H1 (cell line): ENCODE measurements around the gene MYLK. TPM values are rescaled to one million over a fixed set of nuclear protein-coding genes. Genes with fewer than 3 reads are reported as not detected.
A peak's percentile ranks its signal among the peaks of the same experiment; 100 is the strongest.

Source experiments
- CTCF ChIA-PET: fragments of 300-600 bp; sonication (Branson Sonifier 250); formaldehyde crosslinking; loops from one replicate; lab custom pipeline; 2021; ENCODE audit not compliant: partially characterized antibody; lab: Charles Lee
- POLR2A ChIA-PET: fragments of 300-600 bp; sonication (Branson Sonifier 250); formaldehyde crosslinking; loops from one replicate; lab custom pipeline; 2021; ENCODE audit warnings: inconsistent platforms; ENCODE audit not compliant: partially characterized antibody; lab: Charles Lee
- DNase-seq, 2 experiments: peaks; one replicate each; pipeline versions ENCODE4 v3.0.0 to v3.0.0-alpha.2; 2010 to 2022; ENCODE audit warnings: low spot score in 2 of 2, low read depth in 1 of 2, mixed read lengths in 1 of 2
- FAIRE-seq: peaks from 2 replicates; lab custom pipeline; 2011; peaks lifted over from hg19 to GRCh38; lab: Jason Lieb, UNC
- H2AFZ ChIP-seq: 2 replicates; pipeline ENCODE4 v1.8.1; 2012; ENCODE audit warnings: low read length, inconsistent platforms
- H2AK5ac ChIP-seq: 2 replicates; pipeline ENCODE4 v1.6.1; 2013; ENCODE audit warnings: low read depth, low read length
- H2BK120ac ChIP-seq: replicated peaks from 2 replicates; pipeline ENCODE3; 2013; ENCODE audit warnings: low read depth, low read length, inconsistent platforms
- H2BK12ac ChIP-seq: 2 replicates; pipeline ENCODE4 v1.6.1; 2013; ENCODE audit warnings: low read depth, low read length
- H2BK15ac ChIP-seq: 2 replicates; pipeline ENCODE4 v1.6.1; 2013; ENCODE audit warnings: low read length
- H2BK20ac ChIP-seq: 2 replicates; pipeline ENCODE4 v1.6.1; 2013; ENCODE audit warnings: low read length
- H2BK5ac ChIP-seq: 2 replicates; pipeline ENCODE4 v1.6.1; 2013; ENCODE audit warnings: low read depth, low read length
- H3K14ac ChIP-seq: 2 replicates; pipeline ENCODE4 v1.6.1; 2013; ENCODE audit warnings: inconsistent platforms; ENCODE audit not compliant: insufficient read length
- H3K18ac ChIP-seq: 2 replicates; pipeline ENCODE4 v1.6.1; 2013; ENCODE audit warnings: low read length; ENCODE audit errors: extremely low read depth
- H3K23ac ChIP-seq: 2 replicates; pipeline ENCODE4 v1.6.1; 2013; ENCODE audit warnings: inconsistent platforms; ENCODE audit not compliant: insufficient read length
- H3K23me2 ChIP-seq: 2 replicates; pipeline ENCODE4 v1.6.1; 2013; ENCODE audit warnings: low read depth, low read length
- H3K27ac ChIP-seq: 2 replicates; pipeline ENCODE4 v1.6.1; 2011; ENCODE audit warnings: low read depth, low read length, inconsistent platforms
- H3K27me3 ChIP-seq, 4 experiments: replicated peaks in 1 of 4; 1 replicate in 1 of 4; 2 replicates in 3 of 4; pipeline versions ENCODE4 v1.6.1 to v1.8.1; 2011 to 2013; ENCODE audit warnings: low read length in 3 of 4, mild to moderate bottlenecking in 3 of 4, inconsistent platforms in 2 of 4, mixed read lengths in 2 of 4, moderate library complexity in 1 of 4; ENCODE audit not compliant: control insufficient read depth in 3 of 4, insufficient read depth in 3 of 4; ENCODE audit errors: extremely low read depth in 1 of 4
- H3K36me3 ChIP-seq, 4 experiments: 2 replicates each; pipeline versions ENCODE4 v1.6.1 to v1.8.1; 2011 to 2013; ENCODE audit warnings: mild to moderate bottlenecking in 4 of 4, low read length in 3 of 4, moderate library complexity in 2 of 4, control low read depth in 1 of 4, inconsistent platforms in 1 of 4; ENCODE audit not compliant: insufficient read depth in 4 of 4, control insufficient read depth in 2 of 4
- H3K4ac ChIP-seq: replicated peaks from 2 replicates; pipeline ENCODE3; 2013; ENCODE audit warnings: low read length, low read depth, mixed read lengths, inconsistent platforms; ENCODE audit not compliant: insufficient read length
- H3K4me1 ChIP-seq, 4 experiments: replicated peaks in 1 of 4; 1 replicate in 1 of 4; 2 replicates in 3 of 4; pipeline versions ENCODE4 v1.6.1 to v1.8.1; 2011 to 2013; ENCODE audit warnings: low read length in 3 of 4, inconsistent platforms in 2 of 4, mixed read lengths in 1 of 4; ENCODE audit not compliant: insufficient read depth in 4 of 4, control insufficient read depth in 3 of 4
- H3K4me2 ChIP-seq, 2 experiments: 2 replicates each; pipeline versions ENCODE4 v1.6.1 to v1.8.1; 2011 to 2013; ENCODE audit warnings: low read depth in 2 of 2, low read length in 2 of 2, control low read depth in 1 of 2, inconsistent platforms in 1 of 2, mild to moderate bottlenecking in 1 of 2; ENCODE audit not compliant: insufficient read depth in 1 of 2
- H3K4me3 ChIP-seq, 4 experiments: fragments of 200-600, 300-600 bp in 1 of 4; sonication (generic), shearing (Covaris generic), sonication (Bioruptor Twin) in 1 of 4; 2 replicates each; pipeline versions ENCODE4 v1.5.1 to v1.8.1; 2011 to 2016; ENCODE audit warnings: low read length in 4 of 4, low read depth in 3 of 4, control low read depth in 2 of 4, inconsistent platforms in 2 of 4, mild to moderate bottlenecking in 2 of 4, mixed read lengths in 1 of 4, moderate library complexity in 1 of 4; ENCODE audit not compliant: insufficient read depth in 2 of 4; ENCODE audit errors: extremely low read depth in 1 of 4
- H3K56ac ChIP-seq: replicated peaks from 2 replicates; pipeline ENCODE3; 2013; ENCODE audit warnings: low read depth, mild to moderate bottlenecking, mixed read lengths, low read length, inconsistent platforms; ENCODE audit not compliant: insufficient read length
- H3K79me1 ChIP-seq: 2 replicates; pipeline ENCODE4 v1.6.1; 2013; ENCODE audit warnings: low read depth, low read length, control low read depth
- H3K79me2 ChIP-seq, 2 experiments: 2 replicates each; pipeline versions ENCODE4 v1.6.1 to v1.8.1; 2012 to 2013; ENCODE audit warnings: low read length in 2 of 2, mild to moderate bottlenecking in 2 of 2, inconsistent platforms in 1 of 2; ENCODE audit not compliant: insufficient read depth in 2 of 2, control insufficient read depth in 1 of 2
- H3K9ac ChIP-seq, 4 experiments: replicated peaks in 1 of 4; 1 replicate in 1 of 4; 2 replicates in 3 of 4; pipeline versions ENCODE4 v1.6.1 to v1.8.1; 2011 to 2013; ENCODE audit warnings: low read depth in 3 of 4, low read length in 3 of 4, control low read depth in 2 of 4, mild to moderate bottlenecking in 2 of 4, moderate library complexity in 2 of 4, inconsistent platforms in 1 of 4; ENCODE audit errors: extremely low read depth in 1 of 4
- H3K9me3 ChIP-seq, 2 experiments: 2 replicates each; pipeline versions ENCODE4 v1.6.1 to v1.8.1; 2012 to 2013; ENCODE audit warnings: mild to moderate bottlenecking in 2 of 2, moderate library complexity in 2 of 2, control low read depth in 1 of 2, inconsistent platforms in 1 of 2, low read depth in 1 of 2, low read length in 1 of 2, mixed read lengths in 1 of 2; ENCODE audit not compliant: insufficient read depth in 2 of 2
- H4K20me1 ChIP-seq, 2 experiments: replicated peaks in 1 of 2; 2 replicates each; pipeline versions ENCODE3 to v1.8.1; 2011 to 2013; ENCODE audit warnings: inconsistent platforms in 2 of 2, low read length in 2 of 2, mild to moderate bottlenecking in 1 of 2; ENCODE audit not compliant: insufficient read depth in 2 of 2, control insufficient read depth in 1 of 2
- H4K5ac ChIP-seq: 2 replicates; pipeline ENCODE4 v1.6.1; 2013; ENCODE audit warnings: low read length, low read depth, mixed read lengths, inconsistent platforms; ENCODE audit not compliant: insufficient read length
- H4K8ac ChIP-seq: 2 replicates; pipeline ENCODE4 v1.8.0; 2013; ENCODE audit warnings: mild to moderate bottlenecking, moderate library complexity, low read length, inconsistent platforms; ENCODE audit not compliant: insufficient read depth; ENCODE audit errors: extremely low read depth
- H4K91ac ChIP-seq: replicated peaks from 2 replicates; pipeline ENCODE3; 2013; ENCODE audit warnings: low read length, mixed read lengths, inconsistent platforms; ENCODE audit not compliant: insufficient read length
- CTBP2 ChIP-seq: IDR thresholded peaks from 2 replicates; pipeline ENCODE4 v1.7.0; 2011; ENCODE audit warnings: borderline replicate concordance, mild to moderate bottlenecking, moderate library complexity, mixed read lengths, low read length; ENCODE audit not compliant: insufficient read depth, insufficient read length
- EZH2 ChIP-seq: fragments of 200-600 bp; sonication (generic); IDR thresholded peaks from 2 replicates; pipeline ENCODE4 v1.7.1; 2012; ENCODE audit warnings: low read depth, mild to moderate bottlenecking, moderate library complexity, low read length, inconsistent platforms; ENCODE audit not compliant: severe bottlenecking
- FOSL1 ChIP-seq: IDR thresholded peaks from 2 replicates; pipeline ENCODE4 v1.6.1; 2011; ENCODE audit warnings: mild to moderate bottlenecking, low read depth, low read length, moderate library complexity; ENCODE audit not compliant: insufficient read depth
- GABPA ChIP-seq: IDR thresholded peaks from 2 replicates; pipeline ENCODE4 v1.6.1; 2011; ENCODE audit warnings: mild to moderate bottlenecking, low read length, moderate library complexity, borderline replicate concordance; ENCODE audit not compliant: insufficient read depth
- HDAC2 ChIP-seq, 2 experiments: fragments of 300-600 bp in 1 of 2; sonication (generic) in 1 of 2; IDR thresholded peaks; 2 replicates each; pipeline ENCODE4 v1.6.1; 2011 to 2012; ENCODE audit warnings: low read depth in 2 of 2, low read length in 2 of 2, mild to moderate bottlenecking in 2 of 2, moderate library complexity in 2 of 2, borderline replicate concordance in 1 of 2, inconsistent platforms in 1 of 2
- HDAC6 ChIP-seq: IDR thresholded peaks from one replicate; pipeline ENCODE4 v1.7.1; 2012; ENCODE audit warnings: low read depth, mild to moderate bottlenecking, inconsistent platforms, low read length, moderate library complexity
- NANOG ChIP-seq: IDR thresholded peaks from 2 replicates; pipeline ENCODE4 v1.6.1; 2011; ENCODE audit warnings: low read length, low read depth, mild to moderate bottlenecking, inconsistent platforms; ENCODE audit not compliant: insufficient read depth, poor library complexity, severe bottlenecking
- RBBP5 ChIP-seq: IDR thresholded peaks from 2 replicates; pipeline ENCODE4 v1.7.1; 2012; ENCODE audit warnings: low read depth, mild to moderate bottlenecking, inconsistent platforms, low read length, moderate library complexity, borderline replicate concordance
- SIRT6 ChIP-seq: IDR thresholded peaks from one replicate; pipeline ENCODE4 v1.7.1; 2012; ENCODE audit warnings: low read length, inconsistent platforms
- SP1 ChIP-seq: IDR thresholded peaks from 2 replicates; pipeline ENCODE4 v1.6.1; 2011; ENCODE audit warnings: low read depth, low read length
- SUZ12 ChIP-seq: fragments of 200-600 bp; sonication (generic); IDR thresholded peaks from 2 replicates; pipeline ENCODE4 v1.6.1; 2012; ENCODE audit warnings: mild to moderate bottlenecking, inconsistent platforms, low read length, moderate library complexity, mixed read lengths
- TEAD4 ChIP-seq: IDR thresholded peaks from 2 replicates; pipeline ENCODE4 v1.6.1; 2012; ENCODE audit warnings: low read depth, low read length, inconsistent platforms, mixed read lengths
- WGBS, 2 experiments: shearing (Covaris generic) in 1 of 2; methylation state at CpG; one replicate each; pipeline versions ENCODE4 v1.1.6 to v1.1.7; 2013 to 2015; ENCODE audit warnings: low lambda C conversion rate in 2 of 2, mixed read lengths in 2 of 2, inconsistent platforms in 1 of 2, low coverage in 1 of 2, missing lambda C conversion rate in 1 of 2; ENCODE audit not compliant: insufficient replicate concordance in 2 of 2, insufficient coverage in 1 of 2, insufficient read length in 1 of 2; ENCODE audit errors: extremely low coverage in 1 of 2, missing lambda C conversion rate in 1 of 2; 5-methylcytosine and 5-hydroxymethylcytosine counted together
- polyA plus RNA-seq, 7 experiments: library from polyadenylated mRNA; depleted of rRNA in 3 of 7; stranded (reverse) in 5 of 7; unstranded in 2 of 7; fragments of >200 nt in 5 of 7; fragments of 200-250 nt in 2 of 7; gene quantifications; 1 replicate in 5 of 7; 2 replicates in 1 of 7; 4 replicates in 1 of 7; pipeline versions ENCODE4 v1.2.1 to v1.2.3, GENCODE V29; 2011 to 2013; ENCODE audit warnings: missing spikeins in 2 of 7, mixed read lengths in 2 of 7
- total RNA-seq: library from RNA; stranded (reverse); fragmentation: NEBNext Ultra II Directional; extraction: Animal tissue kit (Norgen Biotek cat#: 25700); gene quantifications from 2 replicates; pipeline ENCODE4 v1.2.1, GENCODE V29; 2021
- TF ChIP-seq, protein P1 (sequence below): IDR thresholded peaks from 2 replicates; pipeline ENCODE4 v1.6.1; 2011; ENCODE audit warnings: low read depth, mild to moderate bottlenecking, low read length; ENCODE audit not compliant: insufficient read depth

MYLK gene
- total and polyA plus RNA-seq, 2 of the 8 experiments (the other 6 are each of a cell fraction or from before 2014, with no cell fraction given): 11.6 to 21.3 TPM

DNA sequence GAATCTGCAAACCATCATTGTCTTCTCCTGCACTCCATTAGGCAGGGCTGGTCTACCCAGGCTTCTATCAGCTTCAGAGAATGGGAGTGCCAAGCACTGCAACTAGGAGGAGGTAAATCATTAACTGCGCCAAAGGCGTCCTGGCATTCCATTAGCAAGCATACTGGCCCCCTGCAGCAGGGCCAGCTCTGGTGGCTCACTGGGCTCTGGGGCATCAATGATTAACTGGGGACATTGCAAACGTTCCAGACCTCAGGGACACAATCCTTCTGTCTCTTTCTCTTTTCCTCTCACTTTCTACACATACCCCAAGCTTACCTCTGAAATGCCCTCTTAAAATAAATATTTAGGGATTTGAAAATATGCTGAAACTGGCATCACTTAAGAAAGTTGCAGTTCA is 129.0 kb downstream of the MYLK start:
- no peak overlapping the region for H2AFZ ChIP-seq
- no peak overlapping the region for H2BK120ac ChIP-seq
- no peak overlapping the region for H3K14ac ChIP-seq
- H4K5ac ChIP-seq: no peak overlapping the region
- H4K20me1 ChIP-seq: no peaks in the 10 kb centered on the region
- no peaks in the 10 kb centered on the region for H3K23me2 ChIP-seq
- H2BK5ac ChIP-seq: no peak overlapping the region
- CTCF ChIA-PET: interaction anchor here (0.6 to 1.8 kb wide), 3 partner anchors 31 to 571 kb away, joined by 5 to 9 read pairs (median 5); no protein-coding TSS in a partner anchor
- H3K9ac ChIP-seq: no peak overlapping the region
- DNase-seq (peak in 1 of 2 experiments; percentile 31), FAIRE-seq (no peak)
- 0 out of 7 replicates have a peak, but pooled peaks cover 0 to 3% (median 0%) of the 10 kb centered on the region in 4 experiments for H3K4me1 ChIP-seq
- H3K9me3 ChIP-seq: no peaks in the 10 kb centered on the region
- no peaks in the 10 kb centered on the region for H3K79me1 ChIP-seq
- H3K4ac ChIP-seq: no peak overlapping the region
- H4K8ac ChIP-seq: no peak overlapping the region
- H3K18ac ChIP-seq: no peak overlapping the region
- no peak overlapping the region for H3K4me2 ChIP-seq
- H2BK15ac ChIP-seq: no peak overlapping the region
- H4K91ac ChIP-seq: no peak overlapping the region
- H3K36me3 ChIP-seq: no peaks in the 10 kb centered on the region
- H3K56ac ChIP-seq: no peak overlapping the region
- H3K27ac ChIP-seq: no peak overlapping the region
- WGBS, 2 experiments: 86% methylated on average over 3 of the region's 3 CpGs; no CpG with 5 or more reads in 1 of the 2 experiments
- POLR2A ChIA-PET: no interaction called here
- no peaks in the 10 kb centered on the region for H3K27me3 ChIP-seq
- H3K4me3 ChIP-seq: no peak overlapping the region
- no peak overlapping the region for H2BK12ac ChIP-seq
- no peak overlapping the region for H2BK20ac ChIP-seq
- no peaks in the 10 kb centered on the region for H3K79me2 ChIP-seq
- no peak overlapping the region for H2AK5ac ChIP-seq
- H3K23ac ChIP-seq: no peak overlapping the region
- TF ChIP-seq RBBP5: no peak
- no peak for TF ChIP-seq TEAD4
- no peak for TF ChIP-seq GABPA
- TF ChIP-seq EZH2: no peak
- TF ChIP-seq, protein P1, sequence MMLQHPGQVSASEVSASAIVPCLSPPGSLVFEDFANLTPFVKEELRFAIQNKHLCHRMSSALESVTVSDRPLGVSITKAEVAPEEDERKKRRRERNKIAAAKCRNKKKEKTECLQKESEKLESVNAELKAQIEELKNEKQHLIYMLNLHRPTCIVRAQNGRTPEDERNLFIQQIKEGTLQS: no peak
- TF ChIP-seq HDAC6: no peak
- no peak for TF ChIP-seq HDAC2 (IDR thresholded peaks at IDR 0.05; ENCODE audit: borderline replicate concordance in 1 of 2, low read depth in 2 of 2, low read length in 2 of 2)
- TF ChIP-seq NANOG: no peak
- TF ChIP-seq SP1: no peak
- TF ChIP-seq SIRT6: no peak
- TF ChIP-seq FOSL1: no peak
- no peak for TF ChIP-seq SUZ12
- TF ChIP-seq CTBP2: no peak
